H9 (cell line): ENCODE results near the gene KRT86. TPM values are rescaled to one million over a fixed set of nuclear protein-coding genes. Genes with fewer than 3 reads are reported as not detected.

Source experiments
- DNase-seq: peaks from one replicate; pipeline ENCODE4 v3.0.0-alpha.2; 2017
- H2AFZ ChIP-seq: one replicate; pipeline ENCODE4 v1.6.1; 2013; ENCODE audit warnings: mild to moderate bottlenecking, low read length, control low read depth, moderate library complexity
- H2AK5ac ChIP-seq: 2 replicates; pipeline ENCODE4 v1.6.1; 2013; ENCODE audit warnings: low read length, control low read depth, mixed read lengths; ENCODE audit not compliant: insufficient read length
- H2BK120ac ChIP-seq: one replicate; pipeline ENCODE4 v1.6.1; 2013; ENCODE audit warnings: low read depth, mild to moderate bottlenecking, low read length, control low read depth, inconsistent platforms; ENCODE audit not compliant: poor library complexity, severe bottlenecking
- H2BK12ac ChIP-seq: 2 replicates; pipeline ENCODE4 v1.6.1; 2013; ENCODE audit warnings: low read length, control low read depth, mixed read lengths, low read depth; ENCODE audit not compliant: insufficient read length
- H2BK15ac ChIP-seq: 2 replicates; pipeline ENCODE4 v1.6.1; 2013; ENCODE audit warnings: low read depth, low read length, control low read depth
- H2BK20ac ChIP-seq: one replicate; pipeline ENCODE4 v1.6.1; 2013; ENCODE audit warnings: low read depth, mild to moderate bottlenecking, low read length, control low read depth, inconsistent platforms; ENCODE audit not compliant: poor library complexity, severe bottlenecking
- H2BK5ac ChIP-seq: 2 replicates; pipeline ENCODE4 v1.6.1; 2013; ENCODE audit warnings: low read length, control low read depth, mixed read lengths; ENCODE audit not compliant: insufficient read length
- H3K14ac ChIP-seq: 2 replicates; pipeline ENCODE4 v1.6.1; 2013; ENCODE audit warnings: low read length, control low read depth; ENCODE audit not compliant: insufficient read depth
- H3K18ac ChIP-seq: 2 replicates; pipeline ENCODE4 v1.6.1; 2013; ENCODE audit warnings: low read depth, mild to moderate bottlenecking, mixed read lengths, low read length, control low read depth; ENCODE audit not compliant: insufficient read length
- H3K23ac ChIP-seq: 2 replicates; pipeline ENCODE4 v1.6.1; 2013; ENCODE audit warnings: low read length, control low read depth, mixed read lengths, low read depth; ENCODE audit not compliant: insufficient read length
- H3K23me2 ChIP-seq: 2 replicates; pipeline ENCODE4 v1.6.1; 2013; ENCODE audit warnings: low read depth, mild to moderate bottlenecking, mixed read lengths, low read length, control low read depth; ENCODE audit not compliant: insufficient read length, poor library complexity, severe bottlenecking
- H3K27ac ChIP-seq: 2 replicates; pipeline ENCODE4 v1.5.1; 2013; ENCODE audit warnings: low read length, control low read depth, mixed read lengths, low read depth; ENCODE audit not compliant: insufficient read length
- H3K27me3 ChIP-seq: 2 replicates; pipeline ENCODE4 v1.6.1; 2013; ENCODE audit warnings: low read length, control low read depth, inconsistent platforms; ENCODE audit not compliant: insufficient read depth
- H3K4ac ChIP-seq: 2 replicates; pipeline ENCODE4 v1.6.1; 2013; ENCODE audit warnings: low read depth, mild to moderate bottlenecking, control low read depth, inconsistent platforms, low read length, moderate library complexity
- H3K4me1 ChIP-seq: 2 replicates; pipeline ENCODE4 v1.6.1; 2013; ENCODE audit warnings: low read length, control low read depth, inconsistent platforms; ENCODE audit not compliant: insufficient read depth
- H3K4me2 ChIP-seq: 2 replicates; pipeline ENCODE4 v1.6.1; 2013; ENCODE audit warnings: low read length, control low read depth, mixed read lengths; ENCODE audit not compliant: insufficient read length, insufficient read depth
- H3K56ac ChIP-seq: 2 replicates; pipeline ENCODE4 v1.6.1; 2013; ENCODE audit warnings: low read depth, mild to moderate bottlenecking, mixed read lengths, low read length, control low read depth; ENCODE audit not compliant: insufficient read length
- H3K79me1 ChIP-seq: 2 replicates; pipeline ENCODE4 v1.6.1; 2013; ENCODE audit warnings: low read depth, mild to moderate bottlenecking, moderate library complexity, low read length, control low read depth, inconsistent platforms; ENCODE audit not compliant: insufficient read depth, poor library complexity, severe bottlenecking
- H3K79me2 ChIP-seq: 2 replicates; pipeline ENCODE4 v1.6.1; 2013; ENCODE audit warnings: low read length, control low read depth, inconsistent platforms; ENCODE audit not compliant: insufficient read depth
- H3K9ac ChIP-seq: 2 replicates; pipeline ENCODE4 v1.6.1; 2013; ENCODE audit warnings: low read length, control low read depth, mixed read lengths; ENCODE audit not compliant: insufficient read length; ENCODE audit errors: extremely low read depth
- H3K9me3 ChIP-seq: one replicate; pipeline ENCODE4 v1.6.1; 2013; ENCODE audit warnings: low read depth, low read length, inconsistent platforms; ENCODE audit not compliant: control insufficient read depth
- H3T11ph ChIP-seq: one replicate; pipeline ENCODE4 v1.6.1; 2013; ENCODE audit warnings: mild to moderate bottlenecking, low read length, control low read depth, inconsistent platforms
- H4K20me1 ChIP-seq: one replicate; pipeline ENCODE4 v1.6.1; 2013; ENCODE audit not compliant: control insufficient read depth, insufficient read length, insufficient read depth
- H4K5ac ChIP-seq: 2 replicates; pipeline ENCODE4 v1.6.1; 2013; ENCODE audit warnings: low read depth, mild to moderate bottlenecking, mixed read lengths, low read length, control low read depth; ENCODE audit not compliant: insufficient read length
- H4K8ac ChIP-seq: replicated peaks from 2 replicates; pipeline ENCODE4 v1.6.1; 2013; ENCODE audit warnings: low read length, control low read depth, mixed read lengths, low read depth; ENCODE audit not compliant: insufficient read length
- H4K91ac ChIP-seq: 2 replicates; pipeline ENCODE4 v1.6.1; 2013; ENCODE audit warnings: low read depth, mild to moderate bottlenecking, moderate library complexity, mixed read lengths, low read length, control low read depth; ENCODE audit not compliant: insufficient read length
- H3K27ac Mint-ChIP-seq, 3 experiments: 2 replicates in 2 of 3; 3 replicates in 1 of 3; pipeline ENCODE4 v1.8.0; 2020 to 2021; ENCODE audit warnings: mixed read lengths in 3 of 3, mild to moderate bottlenecking in 1 of 3, moderate library complexity in 1 of 3
- H3K27me3 Mint-ChIP-seq: 2 replicates; pipeline ENCODE4 v1.8.0; 2021; ENCODE audit warnings: low read depth, mild to moderate bottlenecking, moderate library complexity, mixed read lengths
- H3K36me3 Mint-ChIP-seq, 3 experiments: 2 replicates in 2 of 3; 3 replicates in 1 of 3; pipeline ENCODE4 v1.8.0; 2020 to 2021; ENCODE audit warnings: low read depth in 3 of 3, mixed read lengths in 3 of 3; ENCODE audit not compliant: insufficient read depth in 1 of 3
- H3K4me1 Mint-ChIP-seq, 2 experiments: 2 replicates each; pipeline ENCODE4 v1.8.0; 2020; ENCODE audit warnings: mixed read lengths in 2 of 2
- H3K4me3 Mint-ChIP-seq, 2 experiments: 2 replicates in 1 of 2; 3 replicates in 1 of 2; pipeline ENCODE4 v1.8.0; 2020 to 2021; ENCODE audit warnings: mild to moderate bottlenecking in 2 of 2, mixed read lengths in 2 of 2, moderate library complexity in 1 of 2
- H3K9me3 Mint-ChIP-seq, 2 experiments: 2 replicates in 1 of 2; 3 replicates in 1 of 2; pipeline ENCODE4 v1.8.0; 2020; ENCODE audit warnings: mild to moderate bottlenecking in 2 of 2, mixed read lengths in 2 of 2, moderate library complexity in 1 of 2
- CTCF ChIP-seq: fragments of 200-600 bp; sonication (generic); conservative IDR thresholded peaks from 3 replicates; pipeline ENCODE4 v1.8.0; 2021; ENCODE audit warnings: antibody characterized with exemption, mild to moderate bottlenecking
- WGBS: extraction: QIAGEN DNeasy Blood & Tissue Kit; methylation state at CpG from one replicate; pipeline ENCODE4 v1.1.7; 2013; ENCODE audit warnings: missing lambda C conversion rate, low lambda C conversion rate, mixed read lengths; ENCODE audit not compliant: insufficient read length; ENCODE audit errors: extremely low coverage; 5-methylcytosine and 5-hydroxymethylcytosine counted together
- total RNA-seq: library from RNA; stranded (reverse); gene quantifications from 2 replicates; pipeline ENCODE4 v1.2.1, GENCODE V29; 2021

The KRT86 gene
- total RNA-seq, 1 experiment from 2014 or later = not detected

GRCh38 chr12:52293926-52294325 is 19.5 kb downstream of the KRT86 start:
- no peak overlapping the region for H3K9ac ChIP-seq
- no peak overlapping the region for H3K27ac ChIP-seq
- Mint-ChIP-seq H3K9me3 (no peaks in the 10 kb centered on the region), H3K4me1 (peaks cover 0 to 4% of the 10 kb centered on the region in 2 experiments; a peak in 2 of 4 replicates), H3K36me3 (no peaks in the 10 kb centered on the region), H3K4me3 (no peak overlapping the region), H3K27ac (no peak overlapping the region), H3K27me3 (peaks cover 34% of the 10 kb centered on the region)
- no peaks in the 10 kb centered on the region; the same call in 1 of the 2 replicates for H3K27me3 ChIP-seq
- H3K79me2 ChIP-seq = no peaks in the 10 kb centered on the region
- no peak overlapping the region for H4K8ac ChIP-seq
- no peak overlapping the region for H2BK12ac ChIP-seq
- DNase-seq = no peak
- no CpG with 5 or more reads among the region's 1 CpG for WGBS
- no peak overlapping the region for H3K56ac ChIP-seq
- H3K18ac ChIP-seq = no peak overlapping the region
- no peak overlapping the region for H3T11ph ChIP-seq
- H3K9me3 ChIP-seq = no peaks in the 10 kb centered on the region
- H3K4me1 ChIP-seq = no peaks in the 10 kb centered on the region
- no peak overlapping the region for H2AK5ac ChIP-seq
- H2BK5ac ChIP-seq = no peak overlapping the region
- H3K4ac ChIP-seq = no peak overlapping the region
- H3K23me2 ChIP-seq = no peaks in the 10 kb centered on the region
- no peak overlapping the region for H2BK120ac ChIP-seq
- no peaks in the 10 kb centered on the region for H4K20me1 ChIP-seq
- H2AFZ ChIP-seq = no peak overlapping the region
- H2BK20ac ChIP-seq = no peak overlapping the region
- no peak for TF ChIP-seq CTCF
- H2BK15ac ChIP-seq = no peak overlapping the region
- H3K23ac ChIP-seq = no peak overlapping the region
- no peak overlapping the region for H3K4me2 ChIP-seq
- H3K79me1 ChIP-seq = no peaks in the 10 kb centered on the region
- no peak overlapping the region for H4K91ac ChIP-seq
- no peak overlapping the region for H3K14ac ChIP-seq
- no peak overlapping the region for H4K5ac ChIP-seq
